ENCODE results near the gene MYH6.
"Not testable (repeated sequence)": the region's sequence is repeated elsewhere in the genome, so short reads cannot be mapped to it uniquely, and the experiment has no call there.

The MYH6 gene

GRCh38 chr14:23414254-23414653 is 6.2 kb upstream of the MYH6 start:
- no peak for DNase-seq (ENCODE audit: low read depth)

GRCh38 chr14:23413681-23414080 is 5.6 kb upstream of the MYH6 start:
- no peak for DNase-seq (ENCODE audit: low read depth)

GRCh38 chr14:23411563-23412525 is 3.8 kb upstream of the MYH6 start:
- DNase-seq (ENCODE audit: low read depth): no peak

- DNase-seq (ENCODE audit: low read depth): no peak
Measured at GRCh38 chr14:23409966-23410635, 2.0 kb upstream of the MYH6 start.

GRCh38 chr14:23409475-23409874 is 1.4 kb upstream of the MYH6 start:
- no peak for DNase-seq (ENCODE audit: low read depth)

- DNase-seq (ENCODE audit: low read depth): no peak
Measured at GRCh38 chr14:23408307-23408630, 196 bp upstream of the MYH6 start.

- DNase-seq (ENCODE audit: low read depth): no peak
Measured at GRCh38 chr14:23406725-23407355, 1.2 kb downstream of the MYH6 start.

GRCh38 chr14:23406244-23406643 is 1.8 kb downstream of the MYH6 start:
- DNase-seq (ENCODE audit: low read depth): no peak

- DNase-seq (ENCODE audit: low read depth): no peak
Measured at GRCh38 chr14:23405516-23406025, 2.5 kb downstream of the MYH6 start.

GRCh38 chr14:23405096-23405495 is 3.0 kb downstream of the MYH6 start:
- no peak for DNase-seq (ENCODE audit: low read depth)

- DNase-seq (ENCODE audit: low read depth): no peak
Measured at GRCh38 chr14:23404331-23404900, 3.7 kb downstream of the MYH6 start.

- DNase-seq (ENCODE audit: low read depth): no peak
Measured at GRCh38 chr14:23403908-23404307, 4.2 kb downstream of the MYH6 start.

- no peak for DNase-seq (ENCODE audit: low read depth)
Measured at GRCh38 chr14:23403139-23403438, 5.0 kb downstream of the MYH6 start.

- DNase-seq (ENCODE audit: low read depth): no peak
Measured at GRCh38 chr14:23402296-23403138, 5.6 kb downstream of the MYH6 start.

GRCh38 chr14:23401291-23401690 is 6.8 kb downstream of the MYH6 start:
- DNase-seq (ENCODE audit: low read depth): no peak

GRCh38 chr14:23400496-23401149 is 7.5 kb downstream of the MYH6 start:
- DNase-seq (ENCODE audit: low read depth): not testable (repeated sequence)

GRCh38 chr14:23399591-23399990 is 8.5 kb downstream of the MYH6 start:
- no peak for DNase-seq (ENCODE audit: low read depth)

GRCh38 chr14:23399136-23399535 is 8.9 kb downstream of the MYH6 start:
- DNase-seq (ENCODE audit: low read depth): no peak

- DNase-seq (ENCODE audit: low read depth): no peak
Measured at GRCh38 chr14:23398348-23398747, 9.7 kb downstream of the MYH6 start.

- DNase-seq (ENCODE audit: low read depth): no peak
Measured at GRCh38 chr14:23396781-23397407, 11.2 kb downstream of the MYH6 start.

- no peak for DNase-seq (ENCODE audit: low read depth)
Measured at GRCh38 chr14:23396126-23396525, 11.9 kb downstream of the MYH6 start.
